ENCODE results near the gene FER1L5.
A peak's percentile ranks its signal among the peaks of the same experiment; 100 is the strongest.

DNA sequence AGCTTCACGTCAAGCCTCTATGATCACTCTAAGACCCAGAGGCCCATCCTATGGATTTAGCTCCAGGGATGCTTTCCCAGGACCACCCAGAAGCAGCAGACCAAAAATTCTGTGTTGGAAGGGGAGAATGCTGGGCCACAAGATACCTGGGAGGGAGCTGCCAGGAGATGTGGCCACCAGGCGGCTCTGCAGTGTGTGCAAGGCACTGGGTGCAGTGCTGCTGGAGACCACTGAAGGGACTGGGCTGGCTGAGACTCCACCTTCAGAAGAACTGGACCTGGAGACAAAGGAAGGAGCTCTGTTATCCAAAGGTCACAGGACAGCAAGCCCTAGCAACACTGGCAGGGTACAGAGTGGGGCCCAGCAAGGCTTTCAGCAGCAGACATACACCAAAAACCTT lies 38.5 kb upstream of the FER1L5 start:
- TF ChIP-seq, protein P1, sequence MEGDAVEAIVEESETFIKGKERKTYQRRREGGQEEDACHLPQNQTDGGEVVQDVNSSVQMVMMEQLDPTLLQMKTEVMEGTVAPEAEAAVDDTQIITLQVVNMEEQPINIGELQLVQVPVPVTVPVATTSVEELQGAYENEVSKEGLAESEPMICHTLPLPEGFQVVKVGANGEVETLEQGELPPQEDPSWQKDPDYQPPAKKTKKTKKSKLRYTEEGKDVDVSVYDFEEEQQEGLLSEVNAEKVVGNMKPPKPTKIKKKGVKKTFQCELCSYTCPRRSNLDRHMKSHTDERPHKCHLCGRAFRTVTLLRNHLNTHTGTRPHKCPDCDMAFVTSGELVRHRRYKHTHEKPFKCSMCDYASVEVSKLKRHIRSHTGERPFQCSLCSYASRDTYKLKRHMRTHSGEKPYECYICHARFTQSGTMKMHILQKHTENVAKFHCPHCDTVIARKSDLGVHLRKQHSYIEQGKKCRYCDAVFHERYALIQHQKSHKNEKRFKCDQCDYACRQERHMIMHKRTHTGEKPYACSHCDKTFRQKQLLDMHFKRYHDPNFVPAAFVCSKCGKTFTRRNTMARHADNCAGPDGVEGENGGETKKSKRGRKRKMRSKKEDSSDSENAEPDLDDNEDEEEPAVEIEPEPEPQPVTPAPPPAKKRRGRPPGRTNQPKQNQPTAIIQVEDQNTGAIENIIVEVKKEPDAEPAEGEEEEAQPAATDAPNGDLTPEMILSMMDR (IDR thresholded peaks at IDR 0.05 in 2 of 3, conservative IDR thresholded peaks at IDR 0.05 in 1 of 3; ENCODE audit: borderline replicate concordance in 1 of 3, insufficient read depth in 1 of 3, low read depth in 2 of 3, low read length in 2 of 3), result peak in 2 of 3 experiments; percentile 16 to 41; a peak in 3 of 6 replicates
- TF ChIP-seq POLR2A (IDR thresholded peaks at IDR 0.05; ENCODE audit: borderline replicate concordance, extremely low read depth, insufficient read depth, insufficient read length), result no peak
- TF ChIP-seq, protein P2, sequence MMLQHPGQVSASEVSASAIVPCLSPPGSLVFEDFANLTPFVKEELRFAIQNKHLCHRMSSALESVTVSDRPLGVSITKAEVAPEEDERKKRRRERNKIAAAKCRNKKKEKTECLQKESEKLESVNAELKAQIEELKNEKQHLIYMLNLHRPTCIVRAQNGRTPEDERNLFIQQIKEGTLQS (IDR thresholded peaks at IDR 0.05), result no peak
- TF ChIP-seq EZH2phosphoT487 (IDR thresholded peaks at IDR 0.05; ENCODE audit: borderline replicate concordance), result no peak
- no peak for TF ChIP-seq ZNF274 (IDR thresholded peaks at IDR 0.05; ENCODE audit: low read depth, low read length)
- TF ChIP-seq, protein P3, sequence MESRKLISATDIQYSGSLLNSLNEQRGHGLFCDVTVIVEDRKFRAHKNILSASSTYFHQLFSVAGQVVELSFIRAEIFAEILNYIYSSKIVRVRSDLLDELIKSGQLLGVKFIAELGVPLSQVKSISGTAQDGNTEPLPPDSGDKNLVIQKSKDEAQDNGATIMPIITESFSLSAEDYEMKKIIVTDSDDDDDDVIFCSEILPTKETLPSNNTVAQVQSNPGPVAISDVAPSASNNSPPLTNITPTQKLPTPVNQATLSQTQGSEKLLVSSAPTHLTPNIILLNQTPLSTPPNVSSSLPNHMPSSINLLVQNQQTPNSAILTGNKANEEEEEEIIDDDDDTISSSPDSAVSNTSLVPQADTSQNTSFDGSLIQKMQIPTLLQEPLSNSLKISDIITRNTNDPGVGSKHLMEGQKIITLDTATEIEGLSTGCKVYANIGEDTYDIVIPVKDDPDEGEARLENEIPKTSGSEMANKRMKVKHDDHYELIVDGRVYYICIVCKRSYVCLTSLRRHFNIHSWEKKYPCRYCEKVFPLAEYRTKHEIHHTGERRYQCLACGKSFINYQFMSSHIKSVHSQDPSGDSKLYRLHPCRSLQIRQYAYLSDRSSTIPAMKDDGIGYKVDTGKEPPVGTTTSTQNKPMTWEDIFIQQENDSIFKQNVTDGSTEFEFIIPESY (IDR thresholded peaks at IDR 0.05; ENCODE audit: extremely low read depth, insufficient replicate concordance, low read length), result no peak
